Thyroid gland (tissue), 4 donors: ENCODE results near the gene UBE2B. TPM values are rescaled to one million over a fixed set of nuclear protein-coding genes. Genes with fewer than 3 reads are reported as not detected.

Source experiments
- DNase-seq, 2 donors: peaks; one replicate each; pipeline ENCODE4 v3.0.0-alpha.2; 2019
- H3K27ac ChIP-seq, 3 donors: fragments of 200-600 bp; sonication (generic); 1 replicate in 2 of 3; 2 replicates in 1 of 3; pipeline ENCODE4 v1.5.1; 2016 to 2019; ENCODE audit warnings: mild to moderate bottlenecking in 1 of 3, moderate library complexity in 1 of 3
- H3K27me3 ChIP-seq: fragments of 200-600 bp; sonication (generic); one replicate; pipeline ENCODE4 v1.5.1; 2019
- H3K36me3 ChIP-seq, 2 donors: fragments of 200-600 bp; sonication (generic); one replicate each; pipeline ENCODE4 v1.5.1; 2016 to 2019
- H3K4me1 ChIP-seq, 2 donors: fragments of 200-600 bp; sonication (generic); one replicate each; pipeline ENCODE4 v1.5.1; 2017 to 2019
- H3K4me3 ChIP-seq, 3 donors: fragments of 200-600 bp; sonication (generic); replicated peaks in 1 of 3; 1 replicate in 2 of 3; 2 replicates in 1 of 3; pipeline ENCODE4 v1.5.1; 2016; ENCODE audit warnings: mild to moderate bottlenecking in 1 of 3
- H3K9me3 ChIP-seq: fragments of 200-600 bp; sonication (generic); one replicate; pipeline ENCODE4 v1.5.1; 2017
- CTCF ChIP-seq, 6 experiments: fragments of 200-600 bp in 3 of 6; fragments of 450-650 bp in 3 of 6; sonication (generic) in 3 of 6; IDR thresholded peaks; one replicate each; pipeline ENCODE4 v1.5.1; 2016 to 2019; ENCODE audit warnings: antibody characterized with exemption in 6 of 6, mild to moderate bottlenecking in 2 of 6, inconsistent platforms in 1 of 6, moderate library complexity in 1 of 6
- POLR2A ChIP-seq, 2 donors: fragments of 450-650 bp; IDR thresholded peaks; one replicate each; pipeline ENCODE4 v1.6.1; 2017; ENCODE audit warnings: antibody characterized with exemption in 2 of 2, mild to moderate bottlenecking in 2 of 2, moderate library complexity in 1 of 2
- WGBS, 2 donors: methylation state at CpG; one replicate each; pipeline ENCODE4 v1.1.5; 2017; 5-methylcytosine and 5-hydroxymethylcytosine counted together
- intact Hi-C: fragments of 100-400 bp; cut with DNase I; formaldehyde crosslinking; loops from one replicate; pipeline ENCODE4 v1.15.1; 2023
- total RNA-seq, 4 donors: library from RNA; depleted of rRNA; stranded (reverse); fragments of >200 nt; gene quantifications; one replicate each; pipeline ENCODE4 v1.2.3, GENCODE V29; 2016

The UBE2B gene
- total RNA-seq, 4 donors from 2014 or later, result 36.8 to 83.2 (median 41.2) TPM

GRCh38 chr5:134436523-134437339 lies 65.4 kb downstream of the UBE2B start:
- H3K9me3 ChIP-seq, result no peaks in the 10 kb centered on the region
- H3K27me3 ChIP-seq, result no peaks in the 10 kb centered on the region
- no peaks in the 10 kb centered on the region for H3K36me3 ChIP-seq
- H3K27ac ChIP-seq, result peak overlapping the region; percentile 91 to 96 (median 92)
- WGBS, 2 donors, result 11 to 16% methylated on average over 8 to 19 of the region's 20 CpGs
- TF ChIP-seq POLR2A (IDR thresholded peaks at IDR 0.05), result peak in 1 of 2 donors; percentile 32
- no peak for TF ChIP-seq CTCF (IDR thresholded peaks at IDR 0.05)
- peaks cover 45 to 53% of the 10 kb centered on the region in 2 donors for H3K4me1 ChIP-seq
- peak; percentile 85 to 90 for DNase-seq
- intact Hi-C loops, result no loop called here
- no peak overlapping the region for H3K4me3 ChIP-seq

DNA sequence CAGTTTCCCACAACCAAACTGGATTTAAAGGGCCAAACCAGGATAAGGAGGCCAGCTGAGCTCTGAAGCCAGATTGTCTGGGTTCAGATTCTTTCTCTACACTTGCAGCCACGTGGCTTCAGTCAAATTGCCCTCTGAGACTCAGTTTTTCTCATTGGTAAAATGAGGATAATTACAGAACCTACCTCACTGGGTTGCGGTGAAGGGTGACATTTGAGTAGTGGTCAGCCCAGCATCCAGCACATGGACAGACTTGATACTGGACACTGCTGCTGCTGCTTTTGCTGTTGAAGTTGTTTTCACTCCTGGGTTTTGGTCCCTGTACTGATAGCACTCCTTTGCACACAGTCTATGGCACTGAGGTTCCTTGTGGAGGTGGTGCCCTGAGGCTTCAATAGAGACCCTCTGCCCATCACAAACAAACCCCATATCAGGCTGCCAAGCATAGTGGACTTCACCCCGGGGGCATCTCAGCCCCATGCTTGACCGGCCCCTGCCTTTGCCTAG lies 66.0 kb downstream of the UBE2B start:
- H3K36me3 ChIP-seq, result no peaks in the 10 kb centered on the region
- intact Hi-C loops, result no loop called here
- TF ChIP-seq CTCF (IDR thresholded peaks at IDR 0.05) (no peak), POLR2A (IDR thresholded peaks at IDR 0.05) (no peak)

GRCh38 chr5:134437847-134438581 lies 66.6 kb downstream of the UBE2B start:
- Histone ChIP-seq H3K4me3 (no peak overlapping the region), H3K9me3 (no peaks in the 10 kb centered on the region), H3K27ac (peak overlapping the region; percentile 91 to 96 (median 92)), H3K4me1 (peaks cover 45 to 53% of the 10 kb centered on the region in 2 donors), H3K27me3 (no peaks in the 10 kb centered on the region), H3K36me3 (no peaks in the 10 kb centered on the region)
- DNase-seq, result no peak
- intact Hi-C loops, result no loop called here
- TF ChIP-seq CTCF (IDR thresholded peaks at IDR 0.05) (no peak), POLR2A (IDR thresholded peaks at IDR 0.05) (no peak)
- 54 to 80% methylated on average over 4 to 6 of the region's 7 CpGs for WGBS, 2 donors

More for the DNA sequence above, 66.0 kb downstream of the UBE2B start:
- Histone ChIP-seq H3K27ac (peak overlapping the region; percentile 91 to 96 (median 92)), H3K9me3 (no peaks in the 10 kb centered on the region), H3K4me3 (no peak overlapping the region), H3K4me1 (peaks cover 45 to 53% of the 10 kb centered on the region in 2 donors), H3K27me3 (no peaks in the 10 kb centered on the region)
- no peak for DNase-seq
- WGBS, 2 donors, result 83 to 84% methylated on average over 4 of the region's 4 CpGs

DNA sequence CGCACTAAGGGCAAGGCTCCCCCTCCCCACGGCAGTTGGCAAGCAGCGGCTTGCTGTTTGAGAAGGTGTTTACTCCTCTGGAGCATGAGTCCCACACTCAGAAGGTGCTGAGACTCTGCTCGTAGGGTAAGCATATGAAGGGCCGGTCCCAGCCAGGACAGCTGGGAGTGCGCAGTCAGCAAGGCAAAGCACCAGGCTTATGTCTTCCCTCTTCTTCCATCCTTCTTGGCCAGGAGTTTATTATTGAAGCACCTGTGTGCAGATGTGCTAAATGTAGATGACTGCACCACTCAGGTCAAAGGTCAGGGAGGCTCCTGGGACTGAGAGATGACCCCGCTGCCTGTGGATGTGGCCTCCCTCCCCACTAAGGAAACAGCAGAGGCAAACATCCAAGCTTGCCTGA lies 67.4 kb downstream of the UBE2B start:
- Histone ChIP-seq H3K27me3 (no peaks in the 10 kb centered on the region), H3K27ac (peak overlapping the region; percentile 91 to 96 (median 92)), H3K4me1 (peaks cover 45 to 53% of the 10 kb centered on the region in 2 donors), H3K9me3 (no peaks in the 10 kb centered on the region), H3K36me3 (no peaks in the 10 kb centered on the region), H3K4me3 (no peak overlapping the region)
- 72 to 88% methylated on average over 6 to 7 of the region's 7 CpGs for WGBS, 2 donors
- no peak for DNase-seq
- intact Hi-C loops, result no loop called here
- TF ChIP-seq POLR2A (IDR thresholded peaks at IDR 0.05), result no peak
- no peak for TF ChIP-seq CTCF (IDR thresholded peaks at IDR 0.05)
